HG03469 (cell line): Measurements from ENCODE around the gene TEAD1.

Experiments
- ATAC-seq: cut with Tn5 transposase; IDR thresholded peaks from one replicate; pipeline ENCODE4 v1.9.1; 2021; ENCODE audit warnings: mild to moderate bottlenecking, moderate library complexity, moderate number of reproducible peaks; ENCODE audit not compliant: unreplicated experiment

The TEAD1 gene

GRCh38 chr11:12762278-12762677 is 88.1 kb downstream of the TEAD1 start:
- no peak for ATAC-seq

- ATAC-seq, result no peak
Observed at GRCh38 chr11:12762696-12763324, 88.6 kb downstream of the TEAD1 start.

GRCh38 chr11:12764187-12764914 is 90.1 kb downstream of the TEAD1 start:
- no peak for ATAC-seq

- no peak for ATAC-seq
Observed at GRCh38 chr11:12765428-12765827, 91.2 kb downstream of the TEAD1 start.

GRCh38 chr11:12767027-12767426 is 92.8 kb downstream of the TEAD1 start:
- ATAC-seq, result no peak

GRCh38 chr11:12767577-12767976 is 93.4 kb downstream of the TEAD1 start:
- ATAC-seq, result no peak

GRCh38 chr11:12768726-12769673 is 94.8 kb downstream of the TEAD1 start:
- no peak for ATAC-seq

- ATAC-seq, result no peak
Observed at GRCh38 chr11:12769834-12770345, 95.7 kb downstream of the TEAD1 start.

GRCh38 chr11:12770435-12770834 is 96.2 kb downstream of the TEAD1 start:
- no peak for ATAC-seq

- ATAC-seq, result no peak
Observed at GRCh38 chr11:12770966-12771597, 96.9 kb downstream of the TEAD1 start.

GRCh38 chr11:12771875-12772274 is 97.7 kb downstream of the TEAD1 start:
- ATAC-seq, result no peak

GRCh38 chr11:12772324-12772723 is 98.1 kb downstream of the TEAD1 start:
- no peak for ATAC-seq

GRCh38 chr11:12773591-12773990 is 99.4 kb downstream of the TEAD1 start:
- no peak for ATAC-seq

- no peak for ATAC-seq
Observed at GRCh38 chr11:12775955-12776354, 101.7 kb downstream of the TEAD1 start.

- ATAC-seq, result no peak
Observed at GRCh38 chr11:12777208-12777874, 103.1 kb downstream of the TEAD1 start.

GRCh38 chr11:12778240-12778905 is 104.2 kb downstream of the TEAD1 start:
- no peak for ATAC-seq

- ATAC-seq, result no peak
Observed at GRCh38 chr11:12783765-12784164, 109.5 kb downstream of the TEAD1 start.

- ATAC-seq, result no peak
Observed at GRCh38 chr11:12784445-12784844, 110.2 kb downstream of the TEAD1 start.

GRCh38 chr11:12784987-12785386 is 110.8 kb downstream of the TEAD1 start:
- ATAC-seq, result no peak

GRCh38 chr11:12785901-12786300 is 111.7 kb downstream of the TEAD1 start:
- no peak for ATAC-seq
